PC-9 (cell line): Measurements from ENCODE around the gene U2SURP. TPM values are rescaled to one million over a fixed set of nuclear protein-coding genes. Genes with fewer than 3 reads are reported as not detected.

ENCODE experiments used
- BruUV-seq: library from RNA; stranded (reverse); fragments of 400-500 nt; replicated peaks from 2 replicates; lab custom pipeline; 2021; lab: Mats Ljungman, UMichigan
- CTCF ChIA-PET: fragments of 300-600 bp; sonication (Branson Sonifier 250); formaldehyde crosslinking; loops from one replicate; lab custom pipeline; 2022; ENCODE audit warnings: antibody characterized with exemption; lab: Charles Lee
- POLR2A ChIA-PET: fragments of 300-600 bp; sonication (Branson Sonifier 250); formaldehyde crosslinking; loops from one replicate; lab custom pipeline; 2022; ENCODE audit warnings: antibody characterized with exemption; ENCODE audit not compliant: unreplicated experiment; lab: Charles Lee
- DNase-seq, 2 experiments: peaks; one replicate each; pipeline versions ENCODE4 v3.0.0 to v3.0.0-alpha.2; 2015 to 2022; ENCODE audit warnings: mixed read lengths in 1 of 2
- H2AFZ ChIP-seq: fragments of 200-600 bp; sonication (generic); 2 replicates; pipeline ENCODE4 v1.8.1; 2017; ENCODE audit warnings: antibody characterized with exemption
- H3F3A ChIP-seq: fragments of 200-600 bp; sonication (generic); 2 replicates; pipeline ENCODE4 v1.8.1; 2017; ENCODE audit warnings: antibody characterized with exemption, mild to moderate bottlenecking, low read depth; ENCODE audit not compliant: insufficient read depth
- H3K27ac ChIP-seq: fragments of 200-600 bp; sonication (generic); 2 replicates; pipeline ENCODE4 v1.6.1; 2016; ENCODE audit warnings: mixed run types
- H3K27me3 ChIP-seq: fragments of 200-600 bp; sonication (generic); 2 replicates; pipeline ENCODE4 v1.6.1; 2016; ENCODE audit warnings: low read depth, mixed run types; ENCODE audit not compliant: insufficient read depth
- H3K36me3 ChIP-seq: fragments of 200-600 bp; sonication (generic); 2 replicates; pipeline ENCODE4 v1.6.1; 2016; ENCODE audit warnings: low read depth, mixed run types
- H3K4me1 ChIP-seq: fragments of 200-600 bp; sonication (generic); replicated peaks from 2 replicates; pipeline ENCODE4 v1.6.1; 2016; ENCODE audit warnings: mixed run types; ENCODE audit not compliant: insufficient read depth
- H3K4me2 ChIP-seq: fragments of 200-600 bp; sonication (generic); 2 replicates; pipeline ENCODE4 v1.6.1; 2017; ENCODE audit warnings: mixed run types
- H3K4me3 ChIP-seq: fragments of 200-600 bp; sonication (generic); 2 replicates; pipeline ENCODE4 v1.6.1; 2016; ENCODE audit warnings: mixed run types
- H3K79me2 ChIP-seq: fragments of 200-600 bp; sonication (generic); 2 replicates; pipeline ENCODE4 v1.6.1; 2017; ENCODE audit warnings: low read depth, mixed run types
- H3K9me2 ChIP-seq: fragments of 200-600 bp; sonication (generic); 2 replicates; pipeline ENCODE4 v1.8.1; 2017; ENCODE audit warnings: mild to moderate bottlenecking; ENCODE audit not compliant: insufficient read depth
- H3K9me3 ChIP-seq: fragments of 200-600 bp; sonication (generic); 2 replicates; pipeline ENCODE4 v1.8.1; 2016; ENCODE audit warnings: low read depth; ENCODE audit not compliant: insufficient read depth
- H4K20me1 ChIP-seq: fragments of 200-600 bp; sonication (generic); 2 replicates; pipeline ENCODE4 v1.8.1; 2017; ENCODE audit not compliant: insufficient read depth
- CTCF ChIP-seq: fragments of 200-600 bp; sonication (generic); conservative IDR thresholded peaks from 2 replicates; pipeline ENCODE4 v1.6.1; 2017; ENCODE audit warnings: mixed run types, antibody characterized with exemption, mild to moderate bottlenecking, moderate library complexity
- EZH2 ChIP-seq: fragments of 200-600 bp; sonication (generic); IDR thresholded peaks from 2 replicates; pipeline ENCODE4 v1.8.0; 2017; ENCODE audit warnings: antibody characterized with exemption, low read depth
- intact Hi-C: fragments of 100-400 bp; cut with micrococcal nuclease; formaldehyde crosslinking; loops from one replicate; pipeline ENCODE4 v1.10.0; 2022; ENCODE audit not compliant: unreplicated experiment
- total RNA-seq: library from RNA; stranded (reverse); gene quantifications from 2 replicates; pipeline ENCODE4 v1.2.3, GENCODE V29; 2021

U2SURP gene
- total RNA-seq, 1 experiment from 2014 or later = 126 TPM

- intact Hi-C loops = loop anchor here (5.0 kb wide), 1 partner anchor 623 kb away; no protein-coding TSS in a partner anchor
- Histone ChIP-seq H3F3A (no peaks in the 10 kb centered on the region), H4K20me1 (no peaks in the 10 kb centered on the region), H3K4me3 (no peak overlapping the region), H3K27ac (no peak overlapping the region), H3K4me2 (no peak overlapping the region), H2AFZ (no peak overlapping the region), H3K36me3 (no peaks in the 10 kb centered on the region), H3K4me1 (no peaks in the 10 kb centered on the region; the same call in 1 of the 2 replicates), H3K27me3 (no peaks in the 10 kb centered on the region), H3K79me2 (no peaks in the 10 kb centered on the region), H3K9me2 (no peaks in the 10 kb centered on the region), H3K9me3 (no peaks in the 10 kb centered on the region)
- DNase-seq = no peak
- BruUV-seq = no TSS peak
- CTCF ChIA-PET = interaction anchor here (1.2 kb wide), 1 partner anchor 404 kb away, joined by 3 read pairs; no protein-coding TSS in a partner anchor
- TF ChIP-seq CTCF (no peak), EZH2 (no peak)
- POLR2A ChIA-PET = no interaction called here
These were observed 10.6 kb upstream of the U2SURP start for GRCh38 chr3:142990721-142991120.

GRCh38 chr3:142992323-142992722 lies 9.0 kb upstream of the U2SURP start:
- Histone ChIP-seq H3F3A (no peaks in the 10 kb centered on the region), H3K9me2 (no peaks in the 10 kb centered on the region), H3K9me3 (no peaks in the 10 kb centered on the region), H3K36me3 (no peaks in the 10 kb centered on the region), H2AFZ (no peak overlapping the region), H3K27me3 (no peaks in the 10 kb centered on the region), H3K4me2 (no peak overlapping the region), H3K27ac (no peak overlapping the region), H3K4me3 (no peak overlapping the region), H3K79me2 (no peaks in the 10 kb centered on the region), H4K20me1 (no peaks in the 10 kb centered on the region), H3K4me1 (peaks cover 4% of the 10 kb centered on the region; the same call in 1 of the 2 replicates)
- BruUV-seq = no TSS peak
- CTCF ChIA-PET = interaction anchor here (2.2 kb wide), 1 partner anchor 164 kb away, joined by 8 read pairs; no protein-coding TSS in a partner anchor
- DNase-seq = no peak
- intact Hi-C loops = loop anchor here (5.0 kb wide), 1 partner anchor 625 kb away; no protein-coding TSS in a partner anchor
- TF ChIP-seq CTCF (no peak), EZH2 (no peak)
- POLR2A ChIA-PET = interaction anchor here (0.6 kb wide), 1 partner anchor 448 kb away, joined by 3 read pairs; no protein-coding TSS in a partner anchor

- ChIA-PET CTCF (interaction anchor here (1.2 to 2.2 kb wide), 2 partner anchors 165 to 407 kb away, joined by 4 to 8 read pairs; no protein-coding TSS in a partner anchor), POLR2A (interaction anchor here (0.7 kb wide), 1 partner anchor 355 kb away, joined by 4 read pairs; no protein-coding TSS in a partner anchor)
- Histone ChIP-seq H3K4me1 (peaks cover 21% of the 10 kb centered on the region), H3K27ac (no peak overlapping the region), H3K9me3 (no peaks in the 10 kb centered on the region), H4K20me1 (no peaks in the 10 kb centered on the region), H3F3A (no peaks in the 10 kb centered on the region; the same call in 1 of the 2 replicates), H3K27me3 (no peaks in the 10 kb centered on the region), H3K4me3 (no peak overlapping the region), H3K36me3 (no peaks in the 10 kb centered on the region), H3K9me2 (no peaks in the 10 kb centered on the region), H3K4me2 (no peak overlapping the region), H3K79me2 (no peaks in the 10 kb centered on the region), H2AFZ (no peak overlapping the region)
- DNase-seq = peak; percentile 67 to 70
- intact Hi-C loops = loop anchor here (1.0 to 5.0 kb wide), 4 partner anchors 166 to 867 kb away; no protein-coding TSS in a partner anchor
- BruUV-seq = no TSS peak
- TF ChIP-seq CTCF (peak; percentile 85), EZH2 (no peak)
These were observed 7.4 kb upstream of the U2SURP start for GRCh38 chr3:142993958-142994442.
